GM12872 (cell line): ENCODE data around the gene NFATC3.

ENCODE experiments used
- CTCF ChIP-seq: IDR thresholded peaks from 3 replicates; pipeline ENCODE4 v1.5.1; 2011; ENCODE audit warnings: low read depth, mild to moderate bottlenecking, low read length, moderate library complexity; ENCODE audit not compliant: insufficient read depth

NFATC3 gene

DNA sequence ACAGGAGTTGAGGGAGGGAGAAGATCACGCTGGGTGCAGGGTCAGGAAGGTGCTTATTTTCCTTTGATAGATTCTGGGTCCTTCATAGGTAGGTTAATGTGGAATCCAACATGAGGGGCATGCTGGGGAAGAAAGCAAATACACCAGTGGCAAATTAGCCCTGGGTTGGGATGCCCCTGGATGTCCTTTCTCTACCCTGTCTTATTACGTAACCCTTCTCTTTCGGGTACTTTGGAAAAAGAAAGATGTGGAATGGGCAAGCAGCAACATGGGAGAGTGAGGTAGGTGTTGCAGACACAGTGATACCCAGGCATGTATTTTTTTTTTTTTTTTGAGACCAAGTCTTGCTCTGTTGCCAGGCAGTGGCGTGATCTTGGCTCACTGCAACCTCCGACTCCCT is 188.3 kb downstream of the NFATC3 start:
- TF ChIP-seq CTCF, result no peak

- no peak for TF ChIP-seq CTCF
Measured at GRCh38 chr16:68273896-68274295, 188.7 kb downstream of the NFATC3 start.

GRCh38 chr16:68274441-68274840 is 189.3 kb downstream of the NFATC3 start:
- no peak for TF ChIP-seq CTCF

- no peak for TF ChIP-seq CTCF
Measured at GRCh38 chr16:68275611-68276191, 190.5 kb downstream of the NFATC3 start.

- TF ChIP-seq CTCF, result no peak
Measured at GRCh38 chr16:68276223-68276622, 191.1 kb downstream of the NFATC3 start.
